Kidney (tissue), 14 donors: ENCODE measurements around the gene PPARA. TPM values are rescaled to one million over a fixed set of nuclear protein-coding genes. Genes with fewer than 3 reads are reported as not detected.

Source experiments
- DNase-seq, 5 donors: peaks; one replicate each; pipeline ENCODE4 v3.0.0-alpha.2; 2013 to 2020
- FAIRE-seq: peaks from 2 replicates; lab custom pipeline; 2012; peaks lifted over from hg19 to GRCh38; lab: Jason Lieb, UNC
- H3K27ac ChIP-seq, 2 donors: one replicate each; pipeline ENCODE4 v1.7.0; 2013; ENCODE audit warnings: low read depth in 2 of 2, low read length in 2 of 2, inconsistent platforms in 1 of 2
- H3K27me3 ChIP-seq: one replicate; pipeline ENCODE4 v1.7.1; 2013; ENCODE audit warnings: low read length, inconsistent platforms; ENCODE audit not compliant: control insufficient read depth, insufficient read depth
- H3K36me3 ChIP-seq, 3 donors: one replicate each; pipeline versions ENCODE4 v1.7.0 to v1.7.1; 2013; ENCODE audit warnings: low read length in 3 of 3, control low read depth in 1 of 3, inconsistent platforms in 1 of 3; ENCODE audit not compliant: insufficient read depth in 3 of 3, control insufficient read depth in 2 of 3
- H3K4me1 ChIP-seq, 3 donors: one replicate each; pipeline versions ENCODE4 v1.7.0 to v1.7.1; 2013; ENCODE audit warnings: low read length in 3 of 3, inconsistent platforms in 1 of 3, low read depth in 1 of 3; ENCODE audit not compliant: control insufficient read depth in 2 of 3, insufficient read depth in 2 of 3
- H3K4me3 ChIP-seq, 3 donors: one replicate each; pipeline versions ENCODE4 v1.7.0 to v1.8.1; 2013; ENCODE audit warnings: low read length in 3 of 3, control low read depth in 1 of 3, inconsistent platforms in 1 of 3
- H3K9ac ChIP-seq, 3 donors: one replicate each; pipeline versions ENCODE4 v1.7.0 to v1.7.1; 2013; ENCODE audit warnings: low read length in 3 of 3, control low read depth in 1 of 3, inconsistent platforms in 1 of 3
- H3K9me3 ChIP-seq, 3 donors: one replicate each; pipeline versions ENCODE4 v1.7.0 to v1.7.1; 2013; ENCODE audit warnings: low read length in 3 of 3, control low read depth in 1 of 3, inconsistent platforms in 1 of 3; ENCODE audit not compliant: control insufficient read depth in 2 of 3, insufficient read depth in 1 of 3
- CTCF ChIP-seq: IDR thresholded peaks from 3 replicates; pipeline ENCODE4 v1.5.1; 2012; ENCODE audit warnings: mild to moderate bottlenecking, moderate library complexity, borderline replicate concordance; ENCODE audit not compliant: insufficient read depth; ENCODE audit errors: extremely low read depth
- intact Hi-C: fragments of 100-400 bp; cut with DNase I; formaldehyde crosslinking; loops from one replicate; pipeline ENCODE4 v1.11.1; 2022
- polyA plus RNA-seq: library from polyadenylated mRNA; stranded (reverse); fragments of 350-450 nt; fragmentation: Illumina TruSeq; extraction: RNeasy Lipid Tissue Mini Kit (QIAGEN cat#74804); gene quantifications from one replicate; pipeline ENCODE4 v1.2.3, GENCODE V29; 2014; ENCODE audit warnings: low read depth, low replicate concordance; ENCODE audit not compliant: insufficient read depth
- total RNA-seq: library from RNA; stranded (reverse); fragmentation: NEBNext Ultra II Directional; extraction: Animal tissue kit (Norgen Biotek cat#: 25700); gene quantifications from one replicate; pipeline ENCODE4 v1.2.1, GENCODE V29; 2021
- donor health status: control.
- donor health status: control.
- donor health status: control.
- donor health status: control.
- donor health status: control.
- donor health status: DM: yes; HTN: yes; CAD: no.
- donor health status: Normal renal cell carcinoma (clear cell type).

The PPARA gene
- total and polyA plus RNA-seq, 2 donors from 2014 or later: 15.8 to 36.8 TPM

GRCh38 chr22:46290843-46291785 lies 140.8 kb downstream of the PPARA start:
- no peak overlapping the region for H3K27ac ChIP-seq
- no peaks in the 10 kb centered on the region for H3K9me3 ChIP-seq
- no peak overlapping the region for H3K4me3 ChIP-seq
- peaks cover 0 to 15% (median 6%) of the 10 kb centered on the region in 3 donors for H3K4me1 ChIP-seq
- no peaks in the 10 kb centered on the region for H3K27me3 ChIP-seq
- intact Hi-C loops: no loop called here
- H3K9ac ChIP-seq: no peak overlapping the region
- FAIRE-seq (no peak), DNase-seq (no peak)
- no peak for TF ChIP-seq CTCF
- H3K36me3 ChIP-seq: peaks cover 0 to 41% (median 9%) of the 10 kb centered on the region in 3 donors

- H3K27ac ChIP-seq: peak overlapping the region; percentile 30 to 73
- peaks cover 0 to 35% (median 5%) of the 10 kb centered on the region in 3 donors for H3K36me3 ChIP-seq
- no peak overlapping the region for H3K4me3 ChIP-seq
- FAIRE-seq: no peak
- H3K9ac ChIP-seq: no peak overlapping the region
- no peak for DNase-seq
- H3K4me1 ChIP-seq: peaks cover 0 to 14% (median 6%) of the 10 kb centered on the region in 3 donors
- no peaks in the 10 kb centered on the region for H3K27me3 ChIP-seq
- no peaks in the 10 kb centered on the region for H3K9me3 ChIP-seq
- TF ChIP-seq CTCF: no peak
- intact Hi-C loops: no loop called here
Observed at GRCh38 chr22:46292173-46292572, 141.8 kb downstream of the PPARA start.

GRCh38 chr22:46292732-46293131 lies 142.4 kb downstream of the PPARA start:
- H3K36me3 ChIP-seq: peaks cover 0 to 35% (median 4%) of the 10 kb centered on the region in 3 donors
- peak overlapping the region; percentile 49 to 73 for H3K27ac ChIP-seq
- no peaks in the 10 kb centered on the region for H3K27me3 ChIP-seq
- no peak for DNase-seq
- no peaks in the 10 kb centered on the region for H3K9me3 ChIP-seq
- intact Hi-C loops: no loop called here
- TF ChIP-seq CTCF: no peak
- no peak overlapping the region for H3K4me3 ChIP-seq
- peaks cover 0 to 12% (median 6%) of the 10 kb centered on the region in 3 donors for H3K4me1 ChIP-seq
- FAIRE-seq: no peak
- H3K9ac ChIP-seq: no peak overlapping the region

Other genes starting within 250 kb of the PPARA start
- 1.6 TPM for gene WNT7B, start 173.4 kb upstream of the PPARA start, total RNA-seq
- gene WNT7B, start 173.4 kb upstream of the PPARA start, polyA plus RNA-seq: 2.4 TPM
- gene CDPF1, start 99.8 kb downstream of the PPARA start, total RNA-seq: 10.2 TPM
- gene CDPF1, start 99.8 kb downstream of the PPARA start, polyA plus RNA-seq: 13.3 TPM
- gene PKDREJ, start 112.8 kb downstream of the PPARA start, total RNA-seq: 0.06 TPM
- 0.15 TPM for gene PKDREJ, start 112.8 kb downstream of the PPARA start, polyA plus RNA-seq
- 41.3 TPM for gene TTC38, start 117.5 kb downstream of the PPARA start, total RNA-seq
- gene TTC38, start 117.5 kb downstream of the PPARA start, polyA plus RNA-seq: 100 TPM
- 0.94 TPM for gene GTSE1, start 146.3 kb downstream of the PPARA start, total RNA-seq
- 0.41 TPM for gene GTSE1, start 146.3 kb downstream of the PPARA start, polyA plus RNA-seq
- 40.5 TPM for gene TRMU, start 185.2 kb downstream of the PPARA start, total RNA-seq
- gene TRMU, start 185.2 kb downstream of the PPARA start, polyA plus RNA-seq: 41.1 TPM